HEK293 (cell line): ENCODE results near the gene TMEM181.

ENCODE experiments used
- CTCF ChIA-PET: fragments of 350-600 bp; formaldehyde crosslinking; extraction: SDS; loops from one replicate; lab custom pipeline; 2021; ENCODE audit warnings: antibody characterized with exemption; lab: Yijun Ruan, JAX
- POLR2A ChIA-PET: fragments of 300-600 bp; formaldehyde crosslinking; extraction: SDS; loops from one replicate; lab custom pipeline; 2020; ENCODE audit warnings: antibody characterized with exemption, inconsistent platforms; lab: Yijun Ruan, JAX
- H3K27ac ChIP-seq: fragments of 200-500 bp; sonication (Bioruptor generic); 2 replicates; pipeline ENCODE4 v1.5.1; 2014; ENCODE audit warnings: low read depth, low read length, control low read depth, inconsistent platforms; ENCODE audit errors: extremely low read depth
- H3K36me3 ChIP-seq, 2 experiments: fragments of 200-500 bp in 1 of 2; sonication (Bioruptor generic) in 1 of 2; 1 replicate in 1 of 2; 2 replicates in 1 of 2; pipeline ENCODE4 v1.5.1; 2014 to 2017; ENCODE audit warnings: inconsistent platforms in 2 of 2, low read length in 2 of 2; ENCODE audit not compliant: control insufficient read depth in 2 of 2, insufficient read depth in 1 of 2
- H3K4me1 ChIP-seq: fragments of 200-500 bp; sonication (Bioruptor generic); 2 replicates; pipeline ENCODE4 v1.5.1; 2014; ENCODE audit warnings: mild to moderate bottlenecking, low read length, inconsistent platforms; ENCODE audit not compliant: control insufficient read depth, insufficient read depth
- H3K4me3 ChIP-seq: 2 replicates; pipeline ENCODE4 v1.5.1; 2011; ENCODE audit warnings: low read depth, mild to moderate bottlenecking, control low read depth, low read length, moderate library complexity
- H3K9me3 ChIP-seq: fragments of 200-500 bp; sonication (Bioruptor generic); 2 replicates; pipeline ENCODE4 v1.5.1; 2014; ENCODE audit warnings: low read depth, low read length, inconsistent platforms; ENCODE audit not compliant: control insufficient read depth, insufficient read depth
- BCL6B ChIP-seq: fragments of 450-650 bp; formaldehyde crosslinking; IDR thresholded peaks from 2 replicates; pipeline ENCODE4 v1.5.1; 2017; ENCODE audit warnings: missing biosample characterization, missing genetic modification characterization
- EGR2 ChIP-seq: fragments of 450-650 bp; formaldehyde crosslinking; IDR thresholded peaks from 2 replicates; pipeline ENCODE4 v1.5.1; 2016; ENCODE audit warnings: low read depth, missing biosample characterization, missing genetic modification characterization
- GFI1B ChIP-seq: fragments of 450-650 bp; formaldehyde crosslinking; IDR thresholded peaks from 2 replicates; pipeline ENCODE4 v1.5.1; 2016; ENCODE audit warnings: missing biosample characterization, missing genetic modification characterization
- HIC1 ChIP-seq: fragments of 450-650 bp; formaldehyde crosslinking; IDR thresholded peaks from 2 replicates; pipeline ENCODE4 v1.5.1; 2016; ENCODE audit warnings: missing biosample characterization, missing genetic modification characterization
- PRDM2 ChIP-seq: fragments of 450-650 bp; formaldehyde crosslinking; IDR thresholded peaks from 2 replicates; pipeline ENCODE4 v1.5.1; 2016; ENCODE audit warnings: missing biosample characterization, missing genetic modification characterization, borderline replicate concordance
- REPIN1 ChIP-seq: fragments of 450-650 bp; formaldehyde crosslinking; IDR thresholded peaks from 2 replicates; pipeline ENCODE4 v1.5.1; 2017; ENCODE audit warnings: missing biosample characterization, missing genetic modification characterization, low read depth
- ZNF23 ChIP-seq: fragments of 450-650 bp; formaldehyde crosslinking; IDR thresholded peaks from 2 replicates; pipeline ENCODE4 v1.5.1; 2016; ENCODE audit warnings: missing biosample characterization, missing genetic modification characterization, borderline replicate concordance
- ZNF292 ChIP-seq: fragments of 450-650 bp; formaldehyde crosslinking; IDR thresholded peaks from 2 replicates; pipeline ENCODE4 v1.5.1; 2016; ENCODE audit warnings: low read depth, missing biosample characterization, missing genetic modification characterization, borderline replicate concordance
- ZNF302 ChIP-seq: fragments of 450-650 bp; formaldehyde crosslinking; IDR thresholded peaks from 2 replicates; pipeline ENCODE4 v1.5.1; 2016; ENCODE audit warnings: missing biosample characterization, missing genetic modification characterization, low read depth
- ZNF324 ChIP-seq: fragments of 450-650 bp; formaldehyde crosslinking; IDR thresholded peaks from 2 replicates; pipeline ENCODE4 v1.5.1; 2016; ENCODE audit warnings: missing biosample characterization, missing genetic modification characterization
- ZNF513 ChIP-seq: fragments of 450-650 bp; IDR thresholded peaks from 2 replicates; pipeline ENCODE4 v1.5.1; 2018; ENCODE audit warnings: missing biosample characterization, missing genetic modification characterization
- ZNF561 ChIP-seq: fragments of 450-650 bp; IDR thresholded peaks from 2 replicates; pipeline ENCODE4 v1.5.1; 2018; ENCODE audit warnings: missing biosample characterization, missing genetic modification characterization, borderline replicate concordance
- ZNF776 ChIP-seq: fragments of 450-650 bp; formaldehyde crosslinking; IDR thresholded peaks from 2 replicates; pipeline ENCODE4 v1.5.0; 2017; ENCODE audit warnings: missing biosample characterization, missing genetic modification characterization, borderline replicate concordance
- ZNF792 ChIP-seq: fragments of 450-650 bp; formaldehyde crosslinking; IDR thresholded peaks from 2 replicates; pipeline ENCODE4 v1.5.1; 2016; ENCODE audit warnings: missing biosample characterization, missing genetic modification characterization
- ZSCAN16 ChIP-seq: fragments of 450-650 bp; formaldehyde crosslinking; IDR thresholded peaks from 2 replicates; pipeline ENCODE4 v1.5.1; 2016; ENCODE audit warnings: missing biosample characterization, missing genetic modification characterization

The TMEM181 gene

GRCh38 chr6:158591134-158591809 is 31.4 kb downstream of the TMEM181 start:
- Histone ChIP-seq H3K9me3 (no peaks in the 10 kb centered on the region), H3K27ac (no peak overlapping the region), H3K4me3 (no peak overlapping the region), H3K36me3 (peaks cover 22 to 94% of the 10 kb centered on the region in 2 experiments; a peak in 2 of 3 replicates), H3K4me1 (no peaks in the 10 kb centered on the region)
- ChIA-PET POLR2A (no interaction called here), CTCF (interaction anchor here (0.6 to 1.0 kb wide), 2 partner anchors 100 to 719 kb away, joined by 3 read pairs; no protein-coding TSS in a partner anchor)
- TF ChIP-seq HIC1 (tag by site-specific recombination) (no peak), EGR2 (no peak), BCL6B (tag by site-specific recombination) (no peak), ZNF776 (tag by site-specific recombination) (no peak), ZNF792 (no peak), ZNF302 (tag by site-specific recombination) (no peak), GFI1B (tag by site-specific recombination) (no peak), ZNF292 (tag by site-specific recombination) (no peak), ZNF23 (no peak), PRDM2 (tag by site-specific recombination) (no peak), ZNF513 (tag by site-specific recombination) (no peak), ZNF324 (no peak), ZSCAN16 (no peak), REPIN1 (tag by site-specific recombination) (no peak), ZNF561 (tag by site-specific recombination) (no peak)
